Daoy (cell line): ENCODE measurements around the gene CORO2A. TPM values are rescaled to one million over a fixed set of nuclear protein-coding genes. Genes with fewer than 3 reads are reported as not detected.
A peak's percentile ranks its signal among the peaks of the same experiment; 100 is the strongest.
"Not testable (repeated sequence)": the region's sequence is repeated elsewhere in the genome, so short reads cannot be mapped to it uniquely, and the experiment has no call there.

ENCODE experiments used
- DNase-seq: peaks from one replicate; pipeline ENCODE4 v3.0.0-alpha.2; 2015; ENCODE audit warnings: low read depth
- total RNA-seq: library from RNA; depleted of rRNA; stranded (reverse); fragments of >200 nt; shearing (Covaris generic); gene quantifications from 2 replicates; pipeline ENCODE4 v1.2.3, GENCODE V29; 2014

CORO2A gene
- total RNA-seq, 1 experiment from 2014 or later: 1.8 TPM

- peak; percentile 47 for DNase-seq
Measured at GRCh38 chr9:98191671-98192502, 550 bp downstream of the CORO2A start.

GRCh38 chr9:98191181-98191608, 1.2 kb downstream of the CORO2A start:
- DNase-seq: no peak

GRCh38 chr9:98190757-98191105, 1.7 kb downstream of the CORO2A start:
- DNase-seq: no peak

- no peak for DNase-seq
Measured at GRCh38 chr9:98189412-98189811, 3.0 kb downstream of the CORO2A start.

GRCh38 chr9:98187926-98188325, 4.5 kb downstream of the CORO2A start:
- DNase-seq: no peak

- DNase-seq: no peak
Measured at GRCh38 chr9:98186236-98186635, 6.2 kb downstream of the CORO2A start.

- no peak for DNase-seq
Measured at GRCh38 chr9:98185611-98186171, 6.7 kb downstream of the CORO2A start.

GRCh38 chr9:98185021-98185567, 7.3 kb downstream of the CORO2A start:
- no peak for DNase-seq

- no peak for DNase-seq
Measured at GRCh38 chr9:98184326-98184725, 8.1 kb downstream of the CORO2A start.

- no peak for DNase-seq
Measured at GRCh38 chr9:98182889-98183599, 9.4 kb downstream of the CORO2A start.

- peak; percentile 37 for DNase-seq
Measured at GRCh38 chr9:98182069-98182820, 10.2 kb downstream of the CORO2A start.

- DNase-seq: no peak
Measured at GRCh38 chr9:98181746-98182068, 10.7 kb downstream of the CORO2A start.

GRCh38 chr9:98180996-98181395, 11.4 kb downstream of the CORO2A start:
- DNase-seq: no peak

GRCh38 chr9:98178874-98179850, 13.3 kb downstream of the CORO2A start:
- no peak for DNase-seq

- no peak for DNase-seq
Measured at GRCh38 chr9:98176391-98177259, 15.8 kb downstream of the CORO2A start.

GRCh38 chr9:98175762-98176161, 16.7 kb downstream of the CORO2A start:
- DNase-seq: no peak

- no peak for DNase-seq
Measured at GRCh38 chr9:98175028-98175569, 17.3 kb downstream of the CORO2A start.

GRCh38 chr9:98174502-98174918, 17.9 kb downstream of the CORO2A start:
- DNase-seq: not testable (repeated sequence)

- no peak for DNase-seq
Measured at GRCh38 chr9:98173181-98173580, 19.3 kb downstream of the CORO2A start.
